H9 (cell line): ENCODE results near the gene LTF. TPM values are rescaled to one million over a fixed set of nuclear protein-coding genes. Genes with fewer than 3 reads are reported as not detected.

ENCODE experiments used
- DNase-seq: peaks from one replicate; pipeline ENCODE4 v3.0.0-alpha.2; 2017
- H2AFZ ChIP-seq: one replicate; pipeline ENCODE4 v1.6.1; 2013; ENCODE audit warnings: mild to moderate bottlenecking, low read length, control low read depth, moderate library complexity
- H2AK5ac ChIP-seq: 2 replicates; pipeline ENCODE4 v1.6.1; 2013; ENCODE audit warnings: low read length, control low read depth, mixed read lengths; ENCODE audit not compliant: insufficient read length
- H2BK120ac ChIP-seq: one replicate; pipeline ENCODE4 v1.6.1; 2013; ENCODE audit warnings: low read depth, mild to moderate bottlenecking, low read length, control low read depth, inconsistent platforms; ENCODE audit not compliant: poor library complexity, severe bottlenecking
- H2BK12ac ChIP-seq: 2 replicates; pipeline ENCODE4 v1.6.1; 2013; ENCODE audit warnings: low read length, control low read depth, mixed read lengths, low read depth; ENCODE audit not compliant: insufficient read length
- H2BK15ac ChIP-seq: 2 replicates; pipeline ENCODE4 v1.6.1; 2013; ENCODE audit warnings: low read depth, low read length, control low read depth
- H2BK20ac ChIP-seq: one replicate; pipeline ENCODE4 v1.6.1; 2013; ENCODE audit warnings: low read depth, mild to moderate bottlenecking, low read length, control low read depth, inconsistent platforms; ENCODE audit not compliant: poor library complexity, severe bottlenecking
- H2BK5ac ChIP-seq: 2 replicates; pipeline ENCODE4 v1.6.1; 2013; ENCODE audit warnings: low read length, control low read depth, mixed read lengths; ENCODE audit not compliant: insufficient read length
- H3K14ac ChIP-seq: 2 replicates; pipeline ENCODE4 v1.6.1; 2013; ENCODE audit warnings: low read length, control low read depth; ENCODE audit not compliant: insufficient read depth
- H3K18ac ChIP-seq: 2 replicates; pipeline ENCODE4 v1.6.1; 2013; ENCODE audit warnings: low read depth, mild to moderate bottlenecking, mixed read lengths, low read length, control low read depth; ENCODE audit not compliant: insufficient read length
- H3K23ac ChIP-seq: 2 replicates; pipeline ENCODE4 v1.6.1; 2013; ENCODE audit warnings: low read length, control low read depth, mixed read lengths, low read depth; ENCODE audit not compliant: insufficient read length
- H3K23me2 ChIP-seq: 2 replicates; pipeline ENCODE4 v1.6.1; 2013; ENCODE audit warnings: low read depth, mild to moderate bottlenecking, mixed read lengths, low read length, control low read depth; ENCODE audit not compliant: insufficient read length, poor library complexity, severe bottlenecking
- H3K27ac ChIP-seq: 2 replicates; pipeline ENCODE4 v1.5.1; 2013; ENCODE audit warnings: low read length, control low read depth, mixed read lengths, low read depth; ENCODE audit not compliant: insufficient read length
- H3K27me3 ChIP-seq: 2 replicates; pipeline ENCODE4 v1.6.1; 2013; ENCODE audit warnings: low read length, control low read depth, inconsistent platforms; ENCODE audit not compliant: insufficient read depth
- H3K4ac ChIP-seq: 2 replicates; pipeline ENCODE4 v1.6.1; 2013; ENCODE audit warnings: low read depth, mild to moderate bottlenecking, control low read depth, inconsistent platforms, low read length, moderate library complexity
- H3K4me1 ChIP-seq: 2 replicates; pipeline ENCODE4 v1.6.1; 2013; ENCODE audit warnings: low read length, control low read depth, inconsistent platforms; ENCODE audit not compliant: insufficient read depth
- H3K4me2 ChIP-seq: 2 replicates; pipeline ENCODE4 v1.6.1; 2013; ENCODE audit warnings: low read length, control low read depth, mixed read lengths; ENCODE audit not compliant: insufficient read length, insufficient read depth
- H3K56ac ChIP-seq: 2 replicates; pipeline ENCODE4 v1.6.1; 2013; ENCODE audit warnings: low read depth, mild to moderate bottlenecking, mixed read lengths, low read length, control low read depth; ENCODE audit not compliant: insufficient read length
- H3K79me1 ChIP-seq: 2 replicates; pipeline ENCODE4 v1.6.1; 2013; ENCODE audit warnings: low read depth, mild to moderate bottlenecking, moderate library complexity, low read length, control low read depth, inconsistent platforms; ENCODE audit not compliant: insufficient read depth, poor library complexity, severe bottlenecking
- H3K79me2 ChIP-seq: 2 replicates; pipeline ENCODE4 v1.6.1; 2013; ENCODE audit warnings: low read length, control low read depth, inconsistent platforms; ENCODE audit not compliant: insufficient read depth
- H3K9ac ChIP-seq: 2 replicates; pipeline ENCODE4 v1.6.1; 2013; ENCODE audit warnings: low read length, control low read depth, mixed read lengths; ENCODE audit not compliant: insufficient read length; ENCODE audit errors: extremely low read depth
- H3K9me3 ChIP-seq: one replicate; pipeline ENCODE4 v1.6.1; 2013; ENCODE audit warnings: low read depth, low read length, inconsistent platforms; ENCODE audit not compliant: control insufficient read depth
- H3T11ph ChIP-seq: one replicate; pipeline ENCODE4 v1.6.1; 2013; ENCODE audit warnings: mild to moderate bottlenecking, low read length, control low read depth, inconsistent platforms
- H4K20me1 ChIP-seq: one replicate; pipeline ENCODE4 v1.6.1; 2013; ENCODE audit not compliant: control insufficient read depth, insufficient read length, insufficient read depth
- H4K5ac ChIP-seq: 2 replicates; pipeline ENCODE4 v1.6.1; 2013; ENCODE audit warnings: low read depth, mild to moderate bottlenecking, mixed read lengths, low read length, control low read depth; ENCODE audit not compliant: insufficient read length
- H4K8ac ChIP-seq: replicated peaks from 2 replicates; pipeline ENCODE4 v1.6.1; 2013; ENCODE audit warnings: low read length, control low read depth, mixed read lengths, low read depth; ENCODE audit not compliant: insufficient read length
- H4K91ac ChIP-seq: 2 replicates; pipeline ENCODE4 v1.6.1; 2013; ENCODE audit warnings: low read depth, mild to moderate bottlenecking, moderate library complexity, mixed read lengths, low read length, control low read depth; ENCODE audit not compliant: insufficient read length
- H3K27ac Mint-ChIP-seq, 3 experiments: 2 replicates in 2 of 3; 3 replicates in 1 of 3; pipeline ENCODE4 v1.8.0; 2020 to 2021; ENCODE audit warnings: mixed read lengths in 3 of 3, mild to moderate bottlenecking in 1 of 3, moderate library complexity in 1 of 3
- H3K27me3 Mint-ChIP-seq: 2 replicates; pipeline ENCODE4 v1.8.0; 2021; ENCODE audit warnings: low read depth, mild to moderate bottlenecking, moderate library complexity, mixed read lengths
- H3K36me3 Mint-ChIP-seq, 3 experiments: 2 replicates in 2 of 3; 3 replicates in 1 of 3; pipeline ENCODE4 v1.8.0; 2020 to 2021; ENCODE audit warnings: low read depth in 3 of 3, mixed read lengths in 3 of 3; ENCODE audit not compliant: insufficient read depth in 1 of 3
- H3K4me1 Mint-ChIP-seq, 2 experiments: 2 replicates each; pipeline ENCODE4 v1.8.0; 2020; ENCODE audit warnings: mixed read lengths in 2 of 2
- H3K4me3 Mint-ChIP-seq, 2 experiments: 2 replicates in 1 of 2; 3 replicates in 1 of 2; pipeline ENCODE4 v1.8.0; 2020 to 2021; ENCODE audit warnings: mild to moderate bottlenecking in 2 of 2, mixed read lengths in 2 of 2, moderate library complexity in 1 of 2
- H3K9me3 Mint-ChIP-seq, 2 experiments: 2 replicates in 1 of 2; 3 replicates in 1 of 2; pipeline ENCODE4 v1.8.0; 2020; ENCODE audit warnings: mild to moderate bottlenecking in 2 of 2, mixed read lengths in 2 of 2, moderate library complexity in 1 of 2
- CTCF ChIP-seq: fragments of 200-600 bp; sonication (generic); conservative IDR thresholded peaks from 3 replicates; pipeline ENCODE4 v1.8.0; 2021; ENCODE audit warnings: antibody characterized with exemption, mild to moderate bottlenecking
- WGBS: extraction: QIAGEN DNeasy Blood & Tissue Kit; methylation state at CpG from one replicate; pipeline ENCODE4 v1.1.7; 2013; ENCODE audit warnings: missing lambda C conversion rate, low lambda C conversion rate, mixed read lengths; ENCODE audit not compliant: insufficient read length; ENCODE audit errors: extremely low coverage; 5-methylcytosine and 5-hydroxymethylcytosine counted together
- total RNA-seq: library from RNA; stranded (reverse); gene quantifications from 2 replicates; pipeline ENCODE4 v1.2.1, GENCODE V29; 2021

The LTF gene
- total RNA-seq, 1 experiment from 2014 or later, result not detected

DNA sequence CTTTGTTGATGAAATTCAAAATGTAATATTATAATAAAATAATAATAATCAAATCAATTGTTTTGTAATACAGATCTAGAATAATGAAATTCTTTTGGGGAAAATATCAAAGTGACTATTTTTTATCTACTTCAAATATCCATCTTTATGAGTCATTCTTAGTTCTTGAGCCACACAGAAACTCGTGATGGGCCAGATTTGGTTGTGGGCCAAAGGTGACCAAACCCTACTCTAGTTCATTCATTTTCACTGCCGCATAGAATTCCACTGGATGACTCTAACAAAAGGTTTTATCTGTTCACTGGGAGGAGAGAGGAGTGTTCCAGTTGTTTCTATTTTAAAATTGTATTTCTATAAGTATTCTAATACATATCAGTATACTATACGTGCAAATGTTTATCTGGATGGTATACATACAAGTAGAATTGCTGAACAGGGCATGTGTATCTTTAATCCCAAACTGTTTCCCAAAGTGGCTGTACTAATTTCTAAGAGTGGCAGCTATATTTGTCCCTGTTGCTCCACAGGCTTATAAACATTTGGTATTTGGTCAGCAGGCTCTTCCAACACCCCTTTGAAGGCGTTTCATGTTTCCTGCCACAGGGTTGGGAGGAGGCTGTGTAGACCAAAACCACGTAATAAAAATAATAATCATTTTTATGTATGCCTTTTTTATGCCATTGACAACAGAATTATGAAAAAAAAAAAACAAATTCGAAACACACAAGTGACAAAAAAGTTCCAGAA is 25.8 kb upstream of the LTF start:
- Histone ChIP-seq H3K23me2 (no peaks in the 10 kb centered on the region), H3K9me3 (no peaks in the 10 kb centered on the region), H3K9ac (no peak overlapping the region), H4K91ac (no peak overlapping the region), H2BK12ac (no peak overlapping the region), H4K20me1 (no peaks in the 10 kb centered on the region), H4K5ac (no peak overlapping the region), H3K79me2 (no peaks in the 10 kb centered on the region), H3K14ac (no peak overlapping the region), H3K56ac (no peak overlapping the region), H3K4ac (no peak overlapping the region), H4K8ac (no peak overlapping the region), H3K27me3 (no peaks in the 10 kb centered on the region; the same call in 1 of the 2 replicates), H3K23ac (no peak overlapping the region), H3K4me1 (no peaks in the 10 kb centered on the region), H2BK20ac (no peak overlapping the region), H3K79me1 (no peaks in the 10 kb centered on the region), H2AK5ac (no peak overlapping the region), H3K4me2 (no peak overlapping the region), H2BK15ac (no peak overlapping the region), H2BK5ac (no peak overlapping the region), H3K27ac (no peak overlapping the region), H2AFZ (no peak overlapping the region), H3T11ph (no peak overlapping the region), H3K18ac (no peak overlapping the region), H2BK120ac (no peak overlapping the region)
- Mint-ChIP-seq H3K27ac (no peak overlapping the region), H3K4me1 (peaks cover 20 to 23% of the 10 kb centered on the region in 2 experiments), H3K4me3 (no peak overlapping the region), H3K9me3 (peaks cover 14 to 15% of the 10 kb centered on the region in 2 experiments), H3K27me3 (peaks cover 8% of the 10 kb centered on the region; the same call in 1 of the 2 replicates), H3K36me3 (peaks cover 8 to 16% (median 8%) of the 10 kb centered on the region in 3 experiments)
- WGBS, result no CpG with 5 or more reads among the region's 6 CpGs
- no peak for TF ChIP-seq CTCF
- peak; percentile 1 for DNase-seq
